Ishikawa (cell line): ENCODE measurements around the gene ETNK2.
A peak's percentile ranks its signal among the peaks of the same experiment; 100 is the strongest.

Source experiments
- CEBPB ChIP-seq: IDR thresholded peaks from 2 replicates; pipeline ENCODE4 v1.6.1; 2012
- CREB1 ChIP-seq: IDR thresholded peaks from 2 replicates; pipeline ENCODE4 v1.6.1; 2012; ENCODE audit warnings: low read depth
- EGR1 ChIP-seq: IDR thresholded peaks from 2 replicates; pipeline ENCODE4 v1.6.1; 2012
- EP300 ChIP-seq: IDR thresholded peaks from 2 replicates; pipeline ENCODE4 v1.6.1; 2012; ENCODE audit warnings: borderline replicate concordance
- FOXM1 ChIP-seq: IDR thresholded peaks from 2 replicates; pipeline ENCODE4 v1.6.1; 2012; ENCODE audit warnings: low read depth, borderline replicate concordance
- NFIC ChIP-seq: IDR thresholded peaks from 2 replicates; pipeline ENCODE4 v1.6.1; 2012
- RAD21 ChIP-seq: IDR thresholded peaks from 2 replicates; pipeline ENCODE4 v1.6.1; 2012; ENCODE audit warnings: low read depth
- REST ChIP-seq: IDR thresholded peaks from 2 replicates; pipeline ENCODE4 v1.6.1; 2012; ENCODE audit warnings: low read depth, mild to moderate bottlenecking
- TAF1 ChIP-seq: IDR thresholded peaks from 2 replicates; pipeline ENCODE4 v1.6.1; 2012; ENCODE audit warnings: low read depth, mild to moderate bottlenecking
- TCF12 ChIP-seq: IDR thresholded peaks from 2 replicates; pipeline ENCODE4 v1.6.1; 2012; ENCODE audit warnings: low read depth
- TEAD4 ChIP-seq: IDR thresholded peaks from 2 replicates; pipeline ENCODE4 v1.6.1; 2012
- USF1 ChIP-seq: IDR thresholded peaks from 2 replicates; pipeline ENCODE4 v1.6.1; 2012
- YY1 ChIP-seq: IDR thresholded peaks from 2 replicates; pipeline ENCODE4 v1.6.1; 2012; ENCODE audit warnings: low read depth
- ZBTB7A ChIP-seq: IDR thresholded peaks from 2 replicates; pipeline ENCODE4 v1.6.1; 2012; ENCODE audit warnings: low read depth
- TF ChIP-seq, protein P1 (sequence below): IDR thresholded peaks from 2 replicates; pipeline ENCODE4 v1.6.1; 2012

Gene ETNK2

GRCh38 chr1:204196068-204196795, 44.4 kb upstream of the ETNK2 start, which contains the start of gene KISS1:
KISS1 (minus strand) TSS chr1:204196491; CDS start chr1:204192876, 3,615 bp downstream.
- TF ChIP-seq RAD21 (no peak), ZBTB7A (no peak), FOXM1 (no peak), USF1 (no peak), TAF1 (no peak), REST (no peak)

- no peak for TF ChIP-seq YY1
- no peak for TF ChIP-seq TAF1
- TF ChIP-seq TCF12, result no peak
- no peak for TF ChIP-seq NFIC
- TF ChIP-seq, protein P1, sequence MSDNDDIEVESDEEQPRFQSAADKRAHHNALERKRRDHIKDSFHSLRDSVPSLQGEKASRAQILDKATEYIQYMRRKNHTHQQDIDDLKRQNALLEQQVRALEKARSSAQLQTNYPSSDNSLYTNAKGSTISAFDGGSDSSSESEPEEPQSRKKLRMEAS, result no peak
- no peak for TF ChIP-seq CEBPB
- no peak for TF ChIP-seq RAD21
- no peak for TF ChIP-seq EGR1
- no peak for TF ChIP-seq REST
- no peak for TF ChIP-seq FOXM1
- no peak for TF ChIP-seq EP300
- no peak for TF ChIP-seq ZBTB7A
- no peak for TF ChIP-seq CREB1
- TF ChIP-seq USF1, result no peak
These were observed 42.9 kb upstream of the ETNK2 start for GRCh38 chr1:204194771-204195170.

DNA sequence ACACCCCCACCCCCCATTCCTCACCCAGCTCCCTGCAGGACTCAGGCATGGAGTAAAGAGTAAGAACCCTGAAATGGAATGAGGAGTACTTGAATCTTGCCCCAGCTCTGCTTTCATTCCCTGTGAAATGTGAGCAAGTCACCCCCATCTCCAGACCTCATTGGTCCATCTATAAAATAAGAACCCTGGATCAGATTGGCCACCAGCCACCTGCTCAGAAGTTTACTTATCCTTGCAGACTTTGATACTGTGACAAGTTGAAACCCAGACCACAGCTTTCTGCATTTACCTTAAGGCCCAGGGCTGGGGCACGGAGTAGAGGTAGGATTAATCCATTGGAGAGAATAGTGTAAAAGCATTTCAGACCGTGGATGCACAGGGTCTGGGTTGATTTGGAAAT, 42.2 kb upstream of the ETNK2 start:
- TF ChIP-seq TEAD4 (no peak), CEBPB (no peak), TCF12 (no peak), CREB1 (no peak), FOXM1 (no peak), ZBTB7A (no peak), RAD21 (no peak)

GRCh38 chr1:204192589-204193352, 40.9 kb upstream of the ETNK2 start:
- TF ChIP-seq, protein P1, result no peak
- TF ChIP-seq YY1, result no peak
- no peak for TF ChIP-seq RAD21
- no peak for TF ChIP-seq TAF1
- no peak for TF ChIP-seq TEAD4
- no peak for TF ChIP-seq ZBTB7A

DNA sequence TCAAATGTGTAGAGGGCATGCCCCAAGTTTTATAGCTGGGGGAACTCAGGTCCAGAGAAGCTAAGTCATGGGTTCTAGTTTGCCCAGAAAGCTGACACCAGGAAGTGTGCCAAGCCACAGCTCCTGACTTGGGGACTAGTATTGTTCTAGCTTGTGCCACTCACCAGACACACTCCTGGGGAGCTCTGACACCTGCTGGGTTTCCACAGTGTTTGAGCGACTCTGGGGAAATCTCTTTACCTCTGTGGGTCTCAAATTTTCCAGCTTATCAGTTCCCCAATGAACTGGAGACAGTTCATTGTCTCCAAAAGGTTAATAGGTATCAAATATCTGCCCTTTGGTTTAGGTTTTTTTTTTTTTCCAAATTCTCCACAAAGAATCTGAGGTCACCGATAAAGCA, 40.2 kb upstream of the ETNK2 start:
- peak; percentile 29; the same call in 1 of the 2 replicates for TF ChIP-seq CEBPB
- peak; percentile 35; the same call in 1 of the 2 replicates for TF ChIP-seq TEAD4
- no peak; the same call in 1 of the 2 replicates for TF ChIP-seq CREB1
- TF ChIP-seq REST, result no peak
- peak; percentile 87 for TF ChIP-seq NFIC
- peak; percentile 82 for TF ChIP-seq TCF12
- peak; percentile 45; the same call in 1 of the 2 replicates for TF ChIP-seq EP300
